ENCODE data around the gene ARHGAP22.

ARHGAP22 gene

GRCh38 chr10:48495282-48496045 lies 109.4 kb downstream of the ARHGAP22 start:
- DNase-seq, result peak; percentile 45

DNA sequence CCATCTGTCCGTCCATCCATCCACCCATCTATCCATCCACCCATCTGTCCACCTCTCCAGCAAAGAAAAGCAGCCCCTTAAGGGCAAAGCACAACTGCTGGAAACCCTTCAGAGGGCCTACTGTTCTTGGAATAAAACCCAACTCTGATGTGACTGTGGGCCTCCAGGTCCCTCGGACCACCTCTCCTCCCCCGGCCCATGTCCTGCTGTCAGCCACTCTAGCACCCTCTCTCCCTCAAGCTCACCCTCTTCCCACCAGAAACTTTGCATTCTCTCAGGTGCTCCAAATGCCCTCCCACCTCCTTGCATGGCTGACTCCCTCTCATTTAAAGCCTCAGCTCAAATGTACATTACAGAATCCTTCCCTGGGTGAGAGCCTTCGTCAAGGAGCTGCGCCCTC lies 110.3 kb downstream of the ARHGAP22 start:
- DNase-seq, result peak; percentile 22

DNA sequence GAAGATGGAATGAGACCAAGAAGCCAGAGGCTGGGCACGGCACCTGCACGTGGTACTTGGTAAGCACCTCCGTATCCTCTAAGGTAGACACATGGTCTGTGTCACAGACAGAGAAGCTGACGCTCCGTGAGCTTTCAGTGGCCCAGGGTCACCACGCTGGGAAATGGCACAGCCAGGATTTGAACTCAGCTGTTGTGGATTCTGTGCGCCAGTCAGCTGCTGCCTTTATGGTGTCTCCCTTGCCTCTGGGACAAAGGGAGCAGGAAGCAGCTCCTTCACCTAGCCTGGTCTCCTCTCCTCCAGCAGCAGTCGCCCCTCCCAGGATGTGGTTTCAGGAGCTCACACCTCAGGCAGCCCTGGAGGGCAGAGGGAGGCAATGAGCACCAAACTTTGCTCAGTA lies 110.8 kb downstream of the ARHGAP22 start:
- peak; percentile 71 for DNase-seq

DNA sequence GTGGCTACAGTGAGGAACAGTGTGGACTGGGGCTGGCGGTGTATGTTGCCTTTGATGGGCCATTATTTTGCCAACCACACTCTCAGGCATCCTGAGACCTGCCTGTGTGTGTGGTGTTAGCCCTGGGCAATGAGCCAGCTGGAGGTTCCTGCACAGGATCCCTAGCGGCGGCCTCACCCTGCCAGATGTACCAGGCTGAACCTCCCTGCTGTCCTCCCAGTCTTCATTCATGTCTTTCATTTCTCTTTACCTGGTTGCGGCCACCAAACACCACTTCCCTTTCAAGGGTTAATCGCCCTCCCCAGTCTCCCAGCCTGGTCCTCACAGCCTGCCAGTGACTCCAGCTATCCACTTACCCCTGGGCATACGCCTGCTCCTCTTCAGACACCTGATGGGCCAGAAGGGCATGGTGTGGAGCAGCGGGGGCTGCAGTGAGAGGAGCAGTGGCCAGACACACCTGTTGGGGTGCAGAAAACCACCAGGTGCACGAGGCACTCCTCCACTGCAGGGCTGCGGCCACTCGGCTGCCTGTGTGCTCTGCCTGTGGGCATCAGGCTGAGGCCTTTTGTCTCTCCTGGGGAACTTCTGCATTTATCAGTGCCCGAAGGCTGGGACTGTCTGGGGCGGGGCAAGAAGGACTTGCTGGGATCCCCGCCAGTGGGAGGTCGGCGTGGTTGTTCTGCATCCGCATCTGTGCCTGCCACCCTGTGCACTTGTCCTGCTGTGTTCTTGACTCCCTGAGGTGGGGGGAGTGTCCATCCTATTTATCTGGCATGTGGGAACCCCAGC lies 111.6 kb downstream of the ARHGAP22 start:
- peak; percentile 51 for DNase-seq

DNA sequence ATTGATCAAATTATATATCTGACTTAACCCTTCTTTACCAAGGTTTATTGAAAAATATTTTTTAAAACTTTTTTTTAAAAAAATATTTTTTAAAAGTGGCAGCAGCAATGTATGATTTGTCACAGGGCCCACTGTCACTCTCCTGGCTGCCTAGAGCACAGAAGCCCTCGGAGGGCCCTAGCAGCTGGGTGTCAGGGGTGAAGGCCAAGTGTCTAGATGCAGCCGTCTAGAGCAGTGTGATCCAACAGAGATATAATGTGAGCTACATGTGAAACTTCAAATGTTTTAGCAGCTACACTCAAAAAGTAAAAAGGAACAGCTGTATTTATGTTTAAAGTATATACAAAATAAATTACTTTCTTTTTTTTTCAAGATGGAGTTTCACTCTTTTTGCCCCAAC lies 112.7 kb downstream of the ARHGAP22 start:
- no peak for DNase-seq

- DNase-seq, result peak; percentile 32
Measured at GRCh38 chr10:48491392-48492139, 113.3 kb downstream of the ARHGAP22 start.

GRCh38 chr10:48490946-48491345 lies 113.9 kb downstream of the ARHGAP22 start:
- peak; percentile 32 for DNase-seq

DNA sequence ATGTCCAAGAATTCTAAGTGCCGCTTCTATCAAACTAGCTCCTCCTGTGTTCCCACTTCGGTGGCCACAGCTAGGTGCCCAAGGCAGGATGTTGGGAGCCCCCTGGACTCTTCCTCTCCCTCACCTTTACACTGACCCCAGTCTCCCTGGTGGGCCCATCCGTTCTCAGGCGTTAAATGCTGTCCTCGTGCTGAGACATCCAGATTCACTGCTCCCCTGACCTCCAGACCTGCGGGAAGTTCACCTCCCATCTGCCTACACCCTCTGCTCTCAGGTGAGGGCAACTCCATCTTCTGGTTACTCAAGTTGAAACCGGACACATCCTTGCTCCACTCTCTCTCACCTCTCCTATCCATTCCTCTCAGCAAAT lies 114.3 kb downstream of the ARHGAP22 start:
- peak; percentile 29 for DNase-seq

DNA sequence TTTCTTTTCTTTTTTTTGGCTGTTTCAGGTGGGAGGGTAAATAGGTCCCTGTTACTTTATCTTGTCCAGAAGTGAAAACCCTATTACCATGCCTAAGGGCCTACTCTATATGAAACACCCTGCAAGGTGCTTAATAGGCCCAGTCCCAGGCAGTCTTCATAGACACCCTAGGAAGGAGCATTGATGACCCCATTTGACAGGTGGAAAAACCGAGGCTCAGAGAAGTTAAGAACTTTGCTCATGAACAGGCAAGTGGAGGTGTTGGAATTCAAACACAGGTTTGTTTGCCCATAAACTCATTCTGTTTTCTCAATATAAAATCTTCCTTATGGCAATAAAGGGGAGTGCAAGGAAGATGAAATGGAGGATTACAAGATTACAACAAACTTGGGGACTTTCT lies 115.8 kb downstream of the ARHGAP22 start:
- no peak for DNase-seq

DNA sequence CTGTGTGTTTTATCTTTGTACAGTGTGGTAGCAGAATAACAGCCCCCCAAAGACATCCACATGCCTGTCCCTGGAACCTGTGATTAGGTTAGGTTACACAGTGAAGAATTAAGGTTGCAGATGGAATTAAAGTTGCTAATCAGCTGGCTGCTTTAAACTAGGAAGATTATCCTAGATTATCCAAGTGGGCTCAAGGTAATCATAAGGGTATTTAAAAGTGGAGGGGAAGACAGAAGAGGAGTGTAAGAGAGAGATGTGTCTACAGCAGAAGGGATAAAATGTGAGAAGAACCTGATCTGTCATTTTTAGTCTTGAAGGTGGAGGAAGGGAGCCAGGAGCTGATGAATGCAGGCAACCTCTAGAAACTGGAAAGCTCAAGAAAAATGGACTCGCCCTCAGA lies 117.6 kb downstream of the ARHGAP22 start:
- DNase-seq, result no peak

DNA sequence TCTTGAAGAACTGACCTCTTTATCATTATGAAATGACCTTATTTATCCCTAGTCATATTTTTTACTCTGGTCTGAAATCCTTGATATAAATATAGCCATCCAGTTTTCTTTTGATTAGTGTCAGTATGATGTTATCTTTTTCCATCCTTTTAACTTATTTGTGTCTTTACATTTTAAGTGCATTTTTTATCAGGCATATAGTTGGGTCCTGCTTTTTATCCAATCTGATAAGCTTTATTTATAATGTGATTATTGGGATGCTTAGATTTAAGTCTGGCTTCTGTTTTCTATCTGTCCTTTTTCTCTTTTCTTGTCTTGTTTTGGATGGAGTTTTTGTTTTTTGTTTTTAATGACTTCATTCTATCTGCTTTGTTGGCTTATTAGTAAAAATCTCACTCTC lies 119.2 kb downstream of the ARHGAP22 start:
- DNase-seq, result no peak

DNA sequence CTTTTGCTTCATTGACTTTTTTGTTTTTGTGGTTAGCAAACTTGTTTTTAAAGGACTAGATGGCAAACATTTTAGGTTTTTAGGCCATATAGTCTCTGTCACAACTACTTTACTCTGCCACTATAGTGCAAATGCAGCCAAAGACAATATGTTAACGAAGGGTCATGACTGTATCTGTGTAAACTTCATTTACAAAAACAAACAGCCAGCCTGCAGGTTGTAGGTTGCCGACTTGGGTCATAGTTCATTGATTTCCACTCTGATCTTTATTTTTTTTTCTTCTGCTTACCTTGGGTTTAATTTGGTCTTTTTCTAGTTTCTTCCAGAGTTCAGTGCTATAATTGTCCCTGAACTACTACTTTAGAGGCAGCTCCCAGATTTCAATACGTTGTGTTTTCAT lies 120.0 kb downstream of the ARHGAP22 start:
- DNase-seq, result no peak

GRCh38 chr10:48482207-48482606 lies 122.7 kb downstream of the ARHGAP22 start:
- no peak for DNase-seq

DNA sequence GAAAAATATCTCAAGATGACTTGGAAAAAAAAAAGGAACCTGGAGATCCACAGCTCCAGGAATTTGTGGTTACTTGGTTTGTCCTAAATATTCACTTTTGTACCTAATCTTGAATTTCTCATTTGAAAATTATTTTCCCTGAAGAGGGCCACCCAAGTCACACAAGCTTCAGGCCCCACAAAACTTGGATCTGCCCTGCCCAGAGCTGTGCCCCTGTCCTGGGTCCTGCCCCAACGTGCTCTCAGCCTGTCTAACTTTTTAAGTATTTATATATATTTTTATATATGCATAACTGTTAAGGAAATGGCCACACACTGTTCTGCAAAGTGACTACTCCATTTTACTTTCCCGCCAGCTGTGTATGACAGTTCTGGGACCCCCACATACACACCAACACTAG lies 123.5 kb downstream of the ARHGAP22 start:
- no peak for DNase-seq

- no peak for DNase-seq
Measured at GRCh38 chr10:48480397-48481374, 124.2 kb downstream of the ARHGAP22 start.

- no peak for DNase-seq
Measured at GRCh38 chr10:48478980-48479811, 125.7 kb downstream of the ARHGAP22 start.

- no peak for DNase-seq
Measured at GRCh38 chr10:48478469-48478868, 126.4 kb downstream of the ARHGAP22 start.

DNA sequence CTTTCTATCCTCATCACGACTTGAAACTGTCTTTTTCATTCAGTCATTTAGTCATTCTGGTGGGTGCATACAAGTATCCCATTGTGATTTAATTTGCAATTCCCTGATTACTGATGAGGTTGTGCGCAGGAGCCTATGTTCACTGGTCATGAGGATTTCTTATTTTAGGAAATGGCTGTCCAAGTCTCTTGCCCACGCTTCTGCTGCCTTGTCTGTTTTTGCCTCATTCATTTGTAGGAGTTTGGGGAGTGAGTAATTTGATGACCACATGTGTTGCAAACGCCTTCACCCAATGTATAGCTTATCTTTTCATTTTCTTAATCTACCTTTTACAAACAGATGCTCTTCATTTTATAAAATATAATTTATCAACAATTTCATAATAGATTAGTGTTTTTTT lies 127.3 kb downstream of the ARHGAP22 start:
- DNase-seq, result no peak

- DNase-seq, result no peak
Measured at GRCh38 chr10:48477141-48477540, 127.7 kb downstream of the ARHGAP22 start.

GRCh38 chr10:48476279-48476982 lies 128.4 kb downstream of the ARHGAP22 start:
- peak; percentile 56 for DNase-seq

- DNase-seq, result no peak
Measured at GRCh38 chr10:48475943-48476278, 129.0 kb downstream of the ARHGAP22 start.

All from islet precursor cell (in vitro differentiated cells).